HG03060 (cell line): ENCODE data around the gene ANKRD40.
"Not testable (repeated sequence)": the region's sequence is repeated elsewhere in the genome, so short reads cannot be mapped to it uniquely, and the experiment has no call there.

Experiments used
- ATAC-seq: cut with Tn5 transposase; IDR thresholded peaks from one replicate; pipeline ENCODE4 v1.9.1; 2021; ENCODE audit warnings: low read depth, moderate number of reproducible peaks; ENCODE audit not compliant: unreplicated experiment

The ANKRD40 gene

GRCh38 chr17:50687200-50688066 lies 20.3 kb downstream of the ANKRD40 start:
- no peak for ATAC-seq

DNA sequence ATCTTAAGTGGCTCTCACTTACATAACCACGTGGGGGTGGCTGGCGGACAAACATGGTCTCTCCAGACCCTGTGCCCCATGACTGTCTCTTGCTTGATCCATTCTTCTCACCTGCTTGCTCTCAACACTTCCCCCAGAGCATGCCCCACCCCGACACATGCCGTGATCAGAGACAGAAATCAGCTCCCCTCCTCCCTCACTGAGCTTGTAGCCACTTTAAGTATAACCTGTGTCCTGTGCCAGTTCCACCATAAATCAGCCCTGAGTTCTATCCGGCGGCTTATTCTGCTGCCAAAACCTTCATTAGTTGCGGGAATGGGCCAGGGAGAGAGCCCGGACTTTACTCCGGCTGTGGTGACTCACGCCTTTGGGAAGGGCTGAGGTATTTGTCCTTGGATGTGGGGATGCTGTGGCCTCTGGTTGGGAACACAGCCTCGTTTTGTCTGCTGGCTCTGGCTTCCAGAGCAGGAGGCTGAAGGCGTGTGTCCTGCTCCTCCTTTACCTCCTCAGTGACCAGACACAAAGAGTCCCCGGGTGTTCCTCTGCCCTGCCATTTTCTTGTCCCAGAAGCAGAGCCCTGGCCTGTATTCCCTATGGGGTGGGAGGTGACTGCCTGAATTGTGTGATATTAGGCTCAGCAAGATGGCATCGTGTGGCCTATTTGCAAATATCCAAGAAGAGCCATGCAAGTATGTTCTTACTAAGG lies 21.1 kb downstream of the ANKRD40 start:
- ATAC-seq, result no peak

GRCh38 chr17:50685691-50686493 lies 21.8 kb downstream of the ANKRD40 start:
- ATAC-seq, result no peak

DNA sequence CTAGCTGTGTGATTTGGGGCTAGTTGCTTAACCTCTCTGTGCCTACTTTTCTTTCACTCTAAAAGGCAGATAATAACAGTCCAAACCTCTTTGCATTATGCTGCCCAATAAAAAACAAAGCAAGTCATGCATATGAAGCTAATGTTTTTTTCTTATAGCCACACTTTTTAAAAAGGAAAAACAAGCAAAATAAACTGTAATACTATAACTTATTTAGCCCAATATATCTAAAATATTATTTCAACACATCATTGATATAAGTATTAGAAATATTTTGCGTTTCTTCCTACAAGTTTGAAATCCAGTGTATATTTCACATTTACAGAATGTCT lies 22.4 kb downstream of the ANKRD40 start:
- ATAC-seq, result no peak

- ATAC-seq, result no peak
These were observed 22.9 kb downstream of the ANKRD40 start for GRCh38 chr17:50684612-50685333.

GRCh38 chr17:50684288-50684611 lies 23.5 kb downstream of the ANKRD40 start:
- no peak for ATAC-seq

GRCh38 chr17:50683434-50684287 lies 24.1 kb downstream of the ANKRD40 start:
- ATAC-seq, result no peak

- no peak for ATAC-seq
These were observed 24.8 kb downstream of the ANKRD40 start for GRCh38 chr17:50682938-50683337.

- ATAC-seq, result no peak
These were observed 25.3 kb downstream of the ANKRD40 start for GRCh38 chr17:50682441-50682840.

DNA sequence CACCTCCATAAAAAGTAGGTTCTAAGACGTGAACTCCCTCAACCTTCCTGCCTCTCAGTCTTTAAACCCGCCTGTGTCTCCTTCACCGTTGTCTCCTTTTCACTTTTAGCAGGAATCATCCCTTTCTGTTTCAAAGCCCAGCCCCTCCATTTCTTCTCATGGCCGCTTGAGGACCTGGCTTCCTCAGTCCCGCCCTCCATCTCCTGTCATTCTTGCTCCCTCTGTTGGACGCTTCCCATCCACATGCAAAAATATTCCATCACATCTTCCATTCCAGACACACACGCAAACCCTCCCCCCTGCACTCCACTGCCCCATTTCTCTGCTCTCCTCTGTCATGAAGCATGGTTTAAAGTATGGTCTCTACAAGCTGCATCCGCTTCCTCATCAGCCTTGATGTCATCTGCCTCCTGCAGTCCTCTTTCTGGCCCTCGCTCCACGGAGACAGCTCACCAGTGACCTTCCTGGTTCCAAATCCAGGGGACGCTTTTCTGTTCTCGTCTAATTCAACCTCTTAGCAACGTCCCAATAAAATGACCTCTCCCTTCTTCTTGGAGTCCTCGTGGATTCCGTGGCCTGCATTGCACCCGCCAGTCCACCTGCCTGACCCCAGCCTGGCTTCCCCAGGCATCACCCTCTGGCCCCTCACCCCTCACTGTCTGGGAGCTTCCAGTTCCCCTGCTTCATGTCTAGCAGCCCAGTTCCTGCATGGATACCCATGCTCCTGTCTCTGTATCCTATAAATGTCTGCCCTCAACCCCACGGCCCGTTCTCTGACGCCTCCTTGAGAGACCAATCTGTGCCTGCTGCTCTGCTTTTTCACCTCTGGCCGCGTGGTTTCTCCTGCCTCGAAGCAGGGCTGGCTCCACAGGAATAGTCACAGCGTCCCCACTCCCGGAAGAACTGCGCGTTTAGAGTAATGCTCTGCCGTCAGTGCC lies 26.2 kb downstream of the ANKRD40 start:
- no peak for ATAC-seq

GRCh38 chr17:50680543-50681262 lies 27.0 kb downstream of the ANKRD40 start:
- not testable (repeated sequence) for ATAC-seq

- ATAC-seq, result no peak
These were observed 27.6 kb downstream of the ANKRD40 start for GRCh38 chr17:50680126-50680525.

- ATAC-seq, result no peak
These were observed 28.6 kb downstream of the ANKRD40 start for GRCh38 chr17:50679008-50679544.

DNA sequence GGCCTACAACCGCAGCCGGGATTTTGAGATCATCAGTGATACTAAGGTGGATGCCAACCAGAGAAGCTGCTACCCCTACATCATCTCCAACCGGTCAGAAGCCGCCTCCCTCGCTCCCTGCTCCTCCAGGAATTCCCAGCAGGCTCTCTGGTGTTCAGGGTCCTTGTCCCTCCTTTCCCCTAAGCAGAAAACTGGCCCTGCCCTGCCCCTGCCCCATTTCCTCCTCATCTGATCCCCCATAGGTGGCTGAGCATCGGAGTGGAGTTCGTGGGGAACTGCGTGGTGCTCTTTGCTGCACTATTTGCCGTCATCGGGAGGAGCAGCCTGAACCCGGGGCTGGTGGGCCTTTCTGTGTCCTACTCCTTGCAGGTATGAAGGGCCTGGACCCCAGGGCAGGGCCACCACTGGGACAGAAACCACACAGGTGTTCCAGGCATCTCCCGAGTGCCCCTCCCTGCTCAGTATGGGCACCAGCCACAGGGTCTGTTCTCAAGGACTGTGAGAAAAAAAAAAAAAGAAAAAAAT lies 29.8 kb downstream of the ANKRD40 start:
- no peak for ATAC-seq

DNA sequence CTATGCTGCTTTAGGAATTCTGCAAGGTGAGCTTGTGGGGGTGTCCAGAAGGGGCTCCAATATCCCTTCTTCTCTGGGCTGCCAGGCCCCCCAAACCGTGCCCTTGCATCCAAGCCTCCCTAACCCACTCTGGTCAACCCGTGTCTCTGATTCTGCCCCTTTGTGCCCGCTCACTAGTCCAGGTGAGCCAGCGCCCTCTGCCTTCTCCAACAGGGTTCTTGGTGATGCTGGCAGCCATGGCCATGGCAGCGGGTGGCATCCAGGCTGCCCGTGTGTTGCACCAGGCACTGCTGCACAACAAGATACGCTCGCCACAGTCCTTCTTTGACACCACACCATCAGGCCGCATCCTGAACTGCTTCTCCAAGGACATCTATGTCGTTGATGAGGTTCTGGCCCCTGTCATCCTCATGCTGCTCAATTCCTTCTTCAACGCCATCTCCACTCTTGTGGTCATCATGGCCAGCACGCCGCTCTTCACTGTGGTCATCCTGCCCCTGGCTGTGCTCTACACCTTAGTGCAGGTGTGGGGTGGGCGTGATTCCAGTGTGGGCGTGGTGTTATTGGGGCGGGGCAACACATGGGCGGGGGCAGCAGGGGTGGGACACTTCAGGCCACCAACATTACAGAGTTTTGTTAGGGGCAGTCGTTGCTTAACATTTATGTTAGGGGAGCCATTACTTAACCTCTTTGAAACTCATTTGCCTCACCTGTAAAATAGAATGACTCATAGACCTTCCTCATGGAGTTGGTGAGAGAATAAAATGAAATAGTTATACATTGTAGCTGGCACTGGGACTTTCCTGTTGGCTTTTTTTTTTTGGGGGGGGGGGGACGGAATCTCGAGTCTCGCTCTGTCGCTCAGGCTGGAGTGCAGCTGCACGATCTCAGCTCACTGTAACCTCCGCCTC lies 31.4 kb downstream of the ANKRD40 start:
- no peak for ATAC-seq

DNA sequence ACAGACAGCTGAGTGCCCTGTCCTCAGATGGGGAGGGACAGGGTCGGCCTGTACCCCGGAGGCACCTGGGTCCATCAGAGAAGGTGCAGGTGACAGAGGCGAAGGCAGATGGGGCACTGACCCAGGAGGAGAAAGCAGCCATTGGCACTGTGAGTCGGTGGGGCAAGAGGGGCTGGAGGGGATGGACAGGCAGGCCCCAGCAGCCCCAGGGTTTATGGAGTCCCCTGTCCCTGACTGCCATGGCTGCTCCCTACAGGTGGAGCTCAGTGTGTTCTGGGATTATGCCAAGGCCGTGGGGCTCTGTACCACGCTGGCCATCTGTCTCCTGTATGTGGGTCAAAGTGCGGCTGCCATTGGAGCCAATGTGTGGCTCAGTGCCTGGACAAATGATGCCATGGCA lies 32.1 kb downstream of the ANKRD40 start:
- no peak for ATAC-seq

GRCh38 chr17:50675190-50675589 lies 32.5 kb downstream of the ANKRD40 start:
- ATAC-seq, result no peak
